Fibroblast of villous mesenchyme (primary cell): ENCODE results near the gene DNAJC18. TPM values are rescaled to one million over a fixed set of nuclear protein-coding genes. Genes with fewer than 3 reads are reported as not detected.

ENCODE experiments used
- DNase-seq: peaks from one replicate; pipeline ENCODE4 v3.0.0-alpha.2; 2010; ENCODE audit warnings: low read depth
- H3K4me3 ChIP-seq: 2 replicates; pipeline ENCODE4 v1.5.1; 2011; ENCODE audit warnings: low read depth, mild to moderate bottlenecking, low read length
- CTCF ChIP-seq: IDR thresholded peaks from 2 replicates; pipeline ENCODE4 v1.5.1; 2012; ENCODE audit warnings: low read depth, mild to moderate bottlenecking, low read length; ENCODE audit not compliant: insufficient read depth
- total RNA-seq: library from RNA; depleted of rRNA; stranded (reverse); fragments of >200 nt; gene quantifications from 2 replicates; pipeline ENCODE4 v1.2.3, GENCODE V29; 2012

DNAJC18 gene
- total RNA-seq, 1 donor: 16.4 TPM

GRCh38 chr5:139425497-139425896, 13.8 kb downstream of the DNAJC18 start:
- no peak for DNase-seq
- H3K4me3 ChIP-seq: no peak overlapping the region
- TF ChIP-seq CTCF: no peak

- peak; percentile 76 for DNase-seq
- TF ChIP-seq CTCF: peak; percentile 95
- no peak overlapping the region for H3K4me3 ChIP-seq
Measured at GRCh38 chr5:139422307-139422893, 16.9 kb downstream of the DNAJC18 start.

GRCh38 chr5:139419226-139420192, 19.8 kb downstream of the DNAJC18 start:
- DNase-seq: no peak
- TF ChIP-seq CTCF: no peak
- H3K4me3 ChIP-seq: no peak overlapping the region

GRCh38 chr5:139418793-139419192, 20.5 kb downstream of the DNAJC18 start:
- H3K4me3 ChIP-seq: no peak overlapping the region
- DNase-seq: no peak
- no peak for TF ChIP-seq CTCF

- TF ChIP-seq CTCF: no peak
- no peak for DNase-seq
- H3K4me3 ChIP-seq: no peak overlapping the region
Measured at GRCh38 chr5:139417214-139417613, 22.1 kb downstream of the DNAJC18 start.

- no peak overlapping the region for H3K4me3 ChIP-seq
- TF ChIP-seq CTCF: no peak
- peak; percentile 57 for DNase-seq
Measured at GRCh38 chr5:139416651-139417050, 22.7 kb downstream of the DNAJC18 start.

GRCh38 chr5:139415869-139416268, 23.5 kb downstream of the DNAJC18 start:
- H3K4me3 ChIP-seq: no peak overlapping the region
- no peak for DNase-seq
- TF ChIP-seq CTCF: no peak
